ENCODE measurements around the gene SBF1. TPM values are rescaled to one million over a fixed set of nuclear protein-coding genes. Genes with fewer than 3 reads are reported as not detected.

Gene SBF1
- total and polyA plus RNA-seq, 2 of the 13 experiments (the other 11 are each of a cell fraction or from before 2014, with no cell fraction given) = 31.7 to 40.9 TPM

DNA sequence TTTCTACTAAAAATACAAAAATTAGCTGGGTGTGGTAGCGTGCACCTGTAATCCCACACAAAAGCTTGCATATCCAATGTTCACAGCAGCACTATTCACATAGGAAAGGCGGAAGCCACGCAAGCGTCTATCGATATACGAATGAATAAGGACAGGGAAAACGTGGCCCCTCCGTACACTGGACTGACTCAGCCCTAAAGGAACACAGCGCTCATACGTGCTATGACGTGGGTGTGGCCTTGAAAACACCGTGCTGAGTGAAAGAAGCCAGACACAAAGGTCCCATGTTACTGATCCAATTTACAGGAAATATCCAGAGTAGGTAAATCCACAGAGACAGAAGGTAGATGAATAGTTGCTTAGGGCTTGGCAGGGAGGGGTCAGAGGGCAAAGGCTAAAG, 25.6 kb upstream of the SBF1 start:
- 94% methylated on average over 12 of the region's 12 CpGs for WGBS (ENCODE audit: low lambda C conversion rate)
- no peak overlapping the region for H2AFZ ChIP-seq (ENCODE audit: low read length)
- in situ Hi-C loops (cut with HindIII; ENCODE audit: extremely low pct_ligation_motif_present, low pct_unique_long_range_greater_than_20kb) = no loop called here
- H3K4me2 ChIP-seq (ENCODE audit: low read depth, low read length) = no peak overlapping the region
- FAIRE-seq (no peak), DNase-seq (ENCODE audit: low spot score) (no peak), ATAC-seq (no peak)
- peaks cover 2 to 6% of the 10 kb centered on the region in 2 experiments; a peak in 1 of 5 replicates for H3K36me3 ChIP-seq (replicated peaks in 1 of 2; ENCODE audit: control insufficient read depth in 1 of 2, insufficient read depth in 2 of 2, low read length in 2 of 2)
- no peaks in the 10 kb centered on the region for H3K9me3 ChIP-seq (ENCODE audit: low read length)
- ChIA-PET CTCF (ENCODE audit: low intra/inter-chr PET ratio, low total read pairs) (interaction anchor here (1.1 kb wide), 1 partner anchor 27 kb away, joined by 3 read pairs; no protein-coding TSS in a partner anchor), POLR2A (no interaction called here)
- no peak overlapping the region for H3K9ac ChIP-seq (ENCODE audit: insufficient read depth, low read depth, low read length)
- no peaks in the 10 kb centered on the region for H3K79me2 ChIP-seq (ENCODE audit: insufficient read depth, low read length)
- H4K20me1 ChIP-seq (ENCODE audit: insufficient read depth, low read length) = no peaks in the 10 kb centered on the region
- no TSS peak for BruUV-seq (replicated peaks)
- H3K27ac ChIP-seq (ENCODE audit: extremely low read length, insufficient read depth, low read length) = no peak overlapping the region
- no peaks in the 10 kb centered on the region for H3K27me3 ChIP-seq (ENCODE audit: control insufficient read depth in 1 of 2, insufficient read depth in 2 of 2, low read length in 2 of 2)
- intact Hi-C loops (cut with micrococcal nuclease; ENCODE audit: unreplicated experiment) = no loop called here
- no peak overlapping the region for H3K4me3 ChIP-seq (replicated peaks in 1 of 3; ENCODE audit: insufficient read depth in 1 of 3, low read depth in 2 of 3, low read length in 3 of 3)
- H3K4me1 ChIP-seq (ENCODE audit: insufficient read depth, low read length) = peaks cover 32% of the 10 kb centered on the region
- no peak for TF ChIP-seq FOXA1 (IDR thresholded peaks at IDR 0.05)
- no peak for TF ChIP-seq FOXA1 (CRISPR knock-in tag; IDR thresholded peaks at IDR 0.05)
- no peak for TF ChIP-seq REXO4 (CRISPR knock-in tag; IDR thresholded peaks at IDR 0.05; ENCODE audit: borderline replicate concordance)
- TF ChIP-seq FOXC1 (CRISPR knock-in tag; IDR thresholded peaks at IDR 0.05; ENCODE audit: borderline replicate concordance) = no peak
- no peak for TF ChIP-seq ZNF790 (CRISPR knock-in tag; IDR thresholded peaks at IDR 0.05; ENCODE audit: borderline replicate concordance)
- no peak for TF ChIP-seq NCOA5 (CRISPR knock-in tag; IDR thresholded peaks at IDR 0.05)
- TF ChIP-seq, protein P1, sequence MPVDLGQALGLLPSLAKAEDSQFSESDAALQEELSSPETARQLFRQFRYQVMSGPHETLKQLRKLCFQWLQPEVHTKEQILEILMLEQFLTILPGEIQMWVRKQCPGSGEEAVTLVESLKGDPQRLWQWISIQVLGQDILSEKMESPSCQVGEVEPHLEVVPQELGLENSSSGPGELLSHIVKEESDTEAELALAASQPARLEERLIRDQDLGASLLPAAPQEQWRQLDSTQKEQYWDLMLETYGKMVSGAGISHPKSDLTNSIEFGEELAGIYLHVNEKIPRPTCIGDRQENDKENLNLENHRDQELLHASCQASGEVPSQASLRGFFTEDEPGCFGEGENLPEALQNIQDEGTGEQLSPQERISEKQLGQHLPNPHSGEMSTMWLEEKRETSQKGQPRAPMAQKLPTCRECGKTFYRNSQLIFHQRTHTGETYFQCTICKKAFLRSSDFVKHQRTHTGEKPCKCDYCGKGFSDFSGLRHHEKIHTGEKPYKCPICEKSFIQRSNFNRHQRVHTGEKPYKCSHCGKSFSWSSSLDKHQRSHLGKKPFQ (CRISPR knock-in tag; IDR thresholded peaks at IDR 0.05; ENCODE audit: insufficient replicate concordance) = no peak
- TF ChIP-seq HMG20B (CRISPR knock-in tag; conservative IDR thresholded peaks at IDR 0.05) = no peak
- no peak for TF ChIP-seq HMG20A (CRISPR knock-in tag; IDR thresholded peaks at IDR 0.05; ENCODE audit: borderline replicate concordance)
- TF ChIP-seq, protein P2, sequence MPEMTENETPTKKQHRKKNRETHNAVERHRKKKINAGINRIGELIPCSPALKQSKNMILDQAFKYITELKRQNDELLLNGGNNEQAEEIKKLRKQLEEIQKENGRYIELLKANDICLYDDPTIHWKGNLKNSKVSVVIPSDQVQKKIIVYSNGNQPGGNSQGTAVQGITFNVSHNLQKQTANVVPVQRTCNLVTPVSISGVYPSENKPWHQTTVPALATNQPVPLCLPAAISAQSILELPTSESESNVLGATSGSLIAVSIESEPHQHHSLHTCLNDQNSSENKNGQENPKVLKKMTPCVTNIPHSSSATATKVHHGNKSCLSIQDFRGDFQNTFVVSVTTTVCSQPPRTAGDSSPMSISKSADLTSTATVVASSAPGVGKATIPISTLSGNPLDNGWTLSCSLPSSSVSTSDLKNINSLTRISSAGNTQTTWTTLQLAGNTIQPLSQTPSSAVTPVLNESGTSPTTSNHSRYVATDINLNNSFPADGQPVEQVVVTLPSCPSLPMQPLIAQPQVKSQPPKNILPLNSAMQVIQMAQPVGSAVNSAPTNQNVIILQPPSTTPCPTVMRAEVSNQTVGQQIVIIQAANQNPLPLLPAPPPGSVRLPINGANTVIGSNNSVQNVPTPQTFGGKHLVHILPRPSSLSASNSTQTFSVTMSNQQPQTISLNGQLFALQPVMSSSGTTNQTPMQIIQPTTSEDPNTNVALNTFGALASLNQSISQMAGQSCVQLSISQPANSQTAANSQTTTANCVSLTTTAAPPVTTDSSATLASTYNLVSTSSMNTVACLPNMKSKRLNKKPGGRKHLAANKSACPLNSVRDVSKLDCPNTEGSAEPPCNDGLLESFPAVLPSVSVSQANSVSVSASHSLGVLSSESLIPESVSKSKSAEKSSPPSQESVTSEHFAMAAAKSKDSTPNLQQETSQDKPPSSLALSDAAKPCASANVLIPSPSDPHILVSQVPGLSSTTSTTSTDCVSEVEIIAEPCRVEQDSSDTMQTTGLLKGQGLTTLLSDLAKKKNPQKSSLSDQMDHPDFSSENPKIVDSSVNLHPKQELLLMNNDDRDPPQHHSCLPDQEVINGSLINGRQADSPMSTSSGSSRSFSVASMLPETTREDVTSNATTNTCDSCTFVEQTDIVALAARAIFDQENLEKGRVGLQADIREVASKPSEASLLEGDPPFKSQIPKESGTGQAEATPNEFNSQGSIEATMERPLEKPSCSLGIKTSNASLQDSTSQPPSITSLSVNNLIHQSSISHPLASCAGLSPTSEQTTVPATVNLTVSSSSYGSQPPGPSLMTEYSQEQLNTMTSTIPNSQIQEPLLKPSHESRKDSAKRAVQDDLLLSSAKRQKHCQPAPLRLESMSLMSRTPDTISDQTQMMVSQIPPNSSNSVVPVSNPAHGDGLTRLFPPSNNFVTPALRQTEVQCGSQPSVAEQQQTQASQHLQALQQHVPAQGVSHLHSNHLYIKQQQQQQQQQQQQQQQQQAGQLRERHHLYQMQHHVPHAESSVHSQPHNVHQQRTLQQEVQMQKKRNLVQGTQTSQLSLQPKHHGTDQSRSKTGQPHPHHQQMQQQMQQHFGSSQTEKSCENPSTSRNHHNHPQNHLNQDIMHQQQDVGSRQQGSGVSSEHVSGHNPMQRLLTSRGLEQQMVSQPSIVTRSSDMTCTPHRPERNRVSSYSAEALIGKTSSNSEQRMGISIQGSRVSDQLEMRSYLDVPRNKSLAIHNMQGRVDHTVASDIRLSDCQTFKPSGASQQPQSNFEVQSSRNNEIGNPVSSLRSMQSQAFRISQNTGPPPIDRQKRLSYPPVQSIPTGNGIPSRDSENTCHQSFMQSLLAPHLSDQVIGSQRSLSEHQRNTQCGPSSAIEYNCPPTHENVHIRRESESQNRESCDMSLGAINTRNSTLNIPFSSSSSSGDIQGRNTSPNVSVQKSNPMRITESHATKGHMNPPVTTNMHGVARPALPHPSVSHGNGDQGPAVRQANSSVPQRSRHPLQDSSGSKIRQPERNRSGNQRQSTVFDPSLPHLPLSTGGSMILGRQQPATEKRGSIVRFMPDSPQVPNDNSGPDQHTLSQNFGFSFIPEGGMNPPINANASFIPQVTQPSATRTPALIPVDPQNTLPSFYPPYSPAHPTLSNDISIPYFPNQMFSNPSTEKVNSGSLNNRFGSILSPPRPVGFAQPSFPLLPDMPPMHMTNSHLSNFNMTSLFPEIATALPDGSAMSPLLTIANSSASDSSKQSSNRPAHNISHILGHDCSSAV (CRISPR knock-in tag; IDR thresholded peaks at IDR 0.05; ENCODE audit: borderline replicate concordance) = no peak
- TF ChIP-seq, protein P3, sequence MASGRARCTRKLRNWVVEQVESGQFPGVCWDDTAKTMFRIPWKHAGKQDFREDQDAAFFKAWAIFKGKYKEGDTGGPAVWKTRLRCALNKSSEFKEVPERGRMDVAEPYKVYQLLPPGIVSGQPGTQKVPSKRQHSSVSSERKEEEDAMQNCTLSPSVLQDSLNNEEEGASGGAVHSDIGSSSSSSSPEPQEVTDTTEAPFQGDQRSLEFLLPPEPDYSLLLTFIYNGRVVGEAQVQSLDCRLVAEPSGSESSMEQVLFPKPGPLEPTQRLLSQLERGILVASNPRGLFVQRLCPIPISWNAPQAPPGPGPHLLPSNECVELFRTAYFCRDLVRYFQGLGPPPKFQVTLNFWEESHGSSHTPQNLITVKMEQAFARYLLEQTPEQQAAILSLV (CRISPR knock-in tag; IDR thresholded peaks at IDR 0.05; ENCODE audit: borderline replicate concordance) = no peak
- no peak for TF ChIP-seq TRIM24 (CRISPR knock-in tag; IDR thresholded peaks at IDR 0.05)
- TF ChIP-seq PRPF4 (IDR thresholded peaks at IDR 0.05; ENCODE audit: low read depth, low read length, poor library complexity, severe bottlenecking) = no peak
- no peak for TF ChIP-seq ZNF614 (CRISPR knock-in tag; IDR thresholded peaks at IDR 0.05; ENCODE audit: borderline replicate concordance)
- TF ChIP-seq TAF15 (IDR thresholded peaks at IDR 0.05; ENCODE audit: low read depth, low read length, poor library complexity, severe bottlenecking) = no peak

Data from HepG2 (cell line).